Measurements from ENCODE around the gene DOK4. TPM values are rescaled to one million over a fixed set of nuclear protein-coding genes. Genes with fewer than 3 reads are reported as not detected.
A peak's percentile ranks its signal among the peaks of the same experiment; 100 is the strongest.

The DOK4 gene
- total RNA-seq, result 34.5 and 40.2 TPM in 2 replicates

DNA sequence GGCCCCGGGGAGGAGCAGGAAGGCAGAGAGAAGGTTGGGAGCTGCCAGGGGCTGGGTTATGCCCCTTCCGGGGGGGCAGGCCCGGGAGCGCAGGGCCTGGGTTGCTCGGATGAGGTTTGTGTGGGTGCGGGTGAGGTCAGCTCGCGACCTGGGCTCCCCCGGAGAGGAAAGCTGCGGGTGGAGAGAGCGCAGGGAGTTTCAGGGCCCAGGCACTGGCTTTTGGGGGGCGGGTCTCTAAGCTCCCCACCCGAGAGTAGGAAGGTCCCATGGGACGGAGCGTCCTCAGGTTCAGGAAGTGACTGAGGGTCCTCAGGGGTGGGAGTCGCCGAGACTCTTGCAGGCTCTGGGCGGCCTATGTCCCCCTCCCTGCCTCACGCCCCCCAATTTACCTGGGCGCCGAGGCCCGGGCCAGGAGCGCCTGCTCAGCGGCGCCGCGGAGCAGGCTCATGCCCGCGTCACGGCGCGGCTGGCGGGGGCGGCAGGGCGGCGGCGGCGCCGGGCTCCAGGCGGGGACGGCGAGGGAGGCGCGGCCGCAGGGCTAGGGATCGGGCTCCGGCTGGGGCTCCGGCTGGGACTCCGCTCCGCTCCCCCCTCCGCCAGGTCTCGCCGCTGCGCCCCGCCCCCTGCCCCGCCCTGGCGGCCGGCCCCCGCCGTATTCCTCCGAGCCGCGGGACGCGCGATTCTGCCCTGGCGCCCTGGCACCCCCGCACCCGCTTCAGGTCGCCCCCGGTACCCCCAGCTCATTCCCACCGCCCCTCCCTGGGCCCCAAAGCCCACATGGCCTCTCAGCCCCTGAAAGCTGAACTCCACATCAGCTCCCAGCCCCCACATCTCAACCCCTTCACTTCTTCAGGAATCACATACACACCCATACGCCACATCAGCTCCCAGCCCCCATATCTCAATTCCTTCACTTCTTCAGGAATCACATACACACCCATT is at the start of gene DOK4:
Gene DOK4, minus strand, starts transcription at position 578 of the 942 bp plus-strand sequence. CDS start 6,986 bp downstream, outside the sequence.
- peak; percentile 64 for DNase-seq (ENCODE audit: low read depth)
- TF ChIP-seq, protein P1, sequence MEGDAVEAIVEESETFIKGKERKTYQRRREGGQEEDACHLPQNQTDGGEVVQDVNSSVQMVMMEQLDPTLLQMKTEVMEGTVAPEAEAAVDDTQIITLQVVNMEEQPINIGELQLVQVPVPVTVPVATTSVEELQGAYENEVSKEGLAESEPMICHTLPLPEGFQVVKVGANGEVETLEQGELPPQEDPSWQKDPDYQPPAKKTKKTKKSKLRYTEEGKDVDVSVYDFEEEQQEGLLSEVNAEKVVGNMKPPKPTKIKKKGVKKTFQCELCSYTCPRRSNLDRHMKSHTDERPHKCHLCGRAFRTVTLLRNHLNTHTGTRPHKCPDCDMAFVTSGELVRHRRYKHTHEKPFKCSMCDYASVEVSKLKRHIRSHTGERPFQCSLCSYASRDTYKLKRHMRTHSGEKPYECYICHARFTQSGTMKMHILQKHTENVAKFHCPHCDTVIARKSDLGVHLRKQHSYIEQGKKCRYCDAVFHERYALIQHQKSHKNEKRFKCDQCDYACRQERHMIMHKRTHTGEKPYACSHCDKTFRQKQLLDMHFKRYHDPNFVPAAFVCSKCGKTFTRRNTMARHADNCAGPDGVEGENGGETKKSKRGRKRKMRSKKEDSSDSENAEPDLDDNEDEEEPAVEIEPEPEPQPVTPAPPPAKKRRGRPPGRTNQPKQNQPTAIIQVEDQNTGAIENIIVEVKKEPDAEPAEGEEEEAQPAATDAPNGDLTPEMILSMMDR (IDR thresholded peaks at IDR 0.05; ENCODE audit: insufficient read depth, low read depth, low read length), result no peak
- H3K4me3 ChIP-seq (ENCODE audit: low read depth, low read length), result peak within 1 kb of the TSS; percentile 90

DNA sequence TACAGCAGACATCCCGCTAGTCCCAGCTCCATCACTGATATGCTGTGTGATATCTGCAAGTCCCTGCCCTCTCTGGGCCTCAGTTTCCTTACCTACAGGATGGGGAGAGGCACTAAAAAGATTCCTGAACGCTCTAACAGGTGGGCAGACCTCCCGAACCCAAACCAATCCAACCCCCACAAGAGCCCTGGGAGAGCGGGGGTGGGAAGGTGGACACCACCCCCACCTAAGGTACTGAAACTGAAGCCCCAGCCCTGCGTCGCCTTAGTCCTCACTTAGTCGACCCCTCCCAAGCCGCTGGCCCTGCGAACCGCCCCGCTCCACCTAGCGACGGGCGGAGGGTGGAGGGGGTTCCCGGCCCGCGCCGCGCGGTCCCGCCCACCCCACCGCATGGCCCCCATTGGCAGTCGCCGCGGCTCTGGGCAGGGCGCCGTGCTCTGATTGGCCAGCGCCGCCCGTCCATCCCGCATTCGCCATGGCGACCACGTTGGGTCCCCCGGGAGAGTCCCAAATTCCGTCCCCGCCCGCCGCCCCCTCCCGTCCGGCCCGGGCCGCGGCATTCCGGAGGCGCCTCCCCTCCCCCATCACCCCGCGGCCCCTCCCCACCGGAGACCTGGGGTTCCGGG is 49.5 kb upstream of the DOK4 start:
- peak; percentile 85 for DNase-seq (ENCODE audit: low read depth)
- TF ChIP-seq, protein P1 (IDR thresholded peaks at IDR 0.05; ENCODE audit: insufficient read depth, low read depth, low read length), result peak; percentile 13
- peak overlapping the region; percentile 85 for H3K4me3 ChIP-seq (ENCODE audit: low read depth, low read length)

- no peak for DNase-seq (ENCODE audit: low read depth)
- TF ChIP-seq, protein P1 (IDR thresholded peaks at IDR 0.05; ENCODE audit: insufficient read depth, low read depth, low read length), result no peak
- peak overlapping the region; percentile 85 for H3K4me3 ChIP-seq (ENCODE audit: low read depth, low read length)
Measured at GRCh38 chr16:57534881-57535658, 48.8 kb upstream of the DOK4 start.

- no peak overlapping the region for H3K4me3 ChIP-seq (ENCODE audit: low read depth, low read length)
- no peak for DNase-seq (ENCODE audit: low read depth)
- TF ChIP-seq, protein P1 (IDR thresholded peaks at IDR 0.05; ENCODE audit: insufficient read depth, low read depth, low read length), result no peak
Measured at GRCh38 chr16:57534337-57534880, 48.1 kb upstream of the DOK4 start.

DNA sequence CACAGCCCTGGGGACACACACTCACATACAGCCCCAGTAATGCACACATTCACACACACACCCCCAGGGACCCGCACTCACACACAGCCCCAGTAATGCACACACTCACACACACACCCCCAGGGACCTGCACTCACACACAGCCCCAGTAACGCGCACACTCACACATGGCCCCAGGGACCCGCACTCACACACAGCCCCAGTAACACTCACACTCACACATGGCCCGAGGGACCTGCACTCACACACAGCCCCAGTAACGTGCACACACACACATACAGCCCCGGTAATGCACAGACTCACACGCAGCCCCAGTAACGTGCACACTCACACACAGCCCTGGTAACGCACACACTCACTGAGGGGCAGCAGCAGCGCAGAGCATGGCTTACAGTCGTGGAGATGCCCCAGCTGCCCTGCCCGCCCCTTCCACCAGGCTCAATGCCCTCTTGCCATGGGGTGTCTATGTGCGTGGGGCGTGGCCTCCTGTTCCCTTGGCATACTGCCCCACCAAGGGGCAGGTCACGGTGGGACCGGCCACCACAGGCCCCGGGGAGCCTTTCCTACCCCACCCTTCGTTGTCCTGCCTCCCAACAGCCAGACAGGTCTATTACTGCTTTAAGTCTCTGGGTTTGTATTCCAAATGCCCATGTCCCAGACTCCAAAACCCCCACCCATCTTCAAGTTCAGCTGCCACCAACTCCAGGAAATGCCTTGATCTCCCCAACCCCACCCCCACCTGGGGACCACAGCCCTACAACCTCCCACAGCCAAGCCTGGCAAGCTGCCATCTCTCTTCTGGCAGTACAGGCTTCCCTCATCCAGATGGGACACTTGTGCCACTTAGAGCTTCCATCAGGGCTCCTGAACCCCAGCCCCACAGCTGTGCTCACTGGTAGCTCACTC is 47.4 kb upstream of the DOK4 start:
- no peak overlapping the region for H3K4me3 ChIP-seq (ENCODE audit: low read depth, low read length)
- DNase-seq (ENCODE audit: low read depth), result no peak
- TF ChIP-seq, protein P1 (IDR thresholded peaks at IDR 0.05; ENCODE audit: insufficient read depth, low read depth, low read length), result no peak
